Measurements from ENCODE around the gene PCDH9.

DNA sequence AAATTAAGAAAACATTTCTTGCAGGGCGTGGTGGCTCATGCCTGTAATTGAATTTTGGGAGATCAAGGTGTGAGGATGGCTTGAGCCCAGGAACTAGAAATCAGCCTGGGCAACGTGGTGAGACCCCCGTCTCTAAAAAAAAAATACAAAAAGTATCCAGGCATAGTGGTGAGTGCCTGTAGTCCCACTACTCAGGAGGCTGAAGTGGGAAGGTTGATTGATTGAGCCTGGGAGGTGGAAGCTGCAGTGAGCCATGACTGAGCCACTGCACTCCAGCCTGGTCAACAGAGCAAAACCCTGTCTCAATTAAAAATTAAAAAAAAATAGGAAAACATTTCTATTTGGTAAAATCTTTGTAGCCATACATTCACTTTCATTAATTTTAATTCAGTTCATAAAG lies 526.5 kb downstream of the PCDH9 start:
- TF ChIP-seq EZH2phosphoT487 (IDR thresholded peaks at IDR 0.05; ENCODE audit: insufficient read depth, low read depth) (no peak), EZH2 (IDR thresholded peaks at IDR 0.05; ENCODE audit: insufficient read depth, poor library complexity, severe bottlenecking) (no peak)
